NCI-H510A (cell line): ENCODE measurements around the gene PROK2.

Experiments used
- DNase-seq: peaks from one replicate; lab custom pipeline; 2025; lab: John Stamatoyannopoulos, UW

PROK2 gene, protein sequence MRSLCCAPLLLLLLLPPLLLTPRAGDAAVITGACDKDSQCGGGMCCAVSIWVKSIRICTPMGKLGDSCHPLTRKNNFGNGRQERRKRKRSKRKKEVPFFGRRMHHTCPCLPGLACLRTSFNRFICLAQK

DNA sequence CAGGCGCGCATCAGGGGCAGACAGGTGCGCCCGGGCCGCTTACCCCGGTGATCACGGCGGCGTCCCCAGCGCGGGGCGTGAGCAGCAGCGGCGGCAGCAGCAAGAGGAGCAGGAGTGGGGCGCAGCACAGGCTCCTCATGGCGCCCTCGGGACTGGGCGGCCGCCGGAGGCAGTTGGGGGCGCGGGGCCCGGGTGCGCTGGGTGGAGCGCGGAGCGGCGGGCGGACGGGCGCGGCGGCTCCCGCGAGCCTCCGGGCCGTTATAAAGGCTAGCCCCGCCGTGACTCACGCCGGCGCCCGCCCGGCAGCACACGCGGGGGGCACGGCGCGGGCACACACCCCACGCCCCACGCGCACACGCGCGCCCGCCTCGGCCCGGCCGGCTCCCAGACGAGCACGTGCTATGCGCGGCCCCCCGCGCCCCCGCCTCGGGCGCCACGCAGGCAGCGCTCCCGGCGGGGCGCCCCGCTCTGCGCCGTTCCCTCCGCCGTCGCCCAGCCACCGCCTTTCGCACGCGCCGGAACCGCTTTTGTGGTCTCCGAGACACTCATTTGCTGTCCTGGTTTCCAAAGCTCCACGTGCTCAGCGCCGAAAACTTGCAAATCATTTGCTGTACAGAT is at the start of gene PROK2:
Gene PROK2 (minus strand): TSS at position 235 of the 618 bp plus-strand sequence. CDS start 96 bp downstream, at position 139.
- DNase-seq, result no peak

GRCh38 chr3:71831599-71831998 is 46.7 kb upstream of the PROK2 start:
- no peak for DNase-seq

DNA sequence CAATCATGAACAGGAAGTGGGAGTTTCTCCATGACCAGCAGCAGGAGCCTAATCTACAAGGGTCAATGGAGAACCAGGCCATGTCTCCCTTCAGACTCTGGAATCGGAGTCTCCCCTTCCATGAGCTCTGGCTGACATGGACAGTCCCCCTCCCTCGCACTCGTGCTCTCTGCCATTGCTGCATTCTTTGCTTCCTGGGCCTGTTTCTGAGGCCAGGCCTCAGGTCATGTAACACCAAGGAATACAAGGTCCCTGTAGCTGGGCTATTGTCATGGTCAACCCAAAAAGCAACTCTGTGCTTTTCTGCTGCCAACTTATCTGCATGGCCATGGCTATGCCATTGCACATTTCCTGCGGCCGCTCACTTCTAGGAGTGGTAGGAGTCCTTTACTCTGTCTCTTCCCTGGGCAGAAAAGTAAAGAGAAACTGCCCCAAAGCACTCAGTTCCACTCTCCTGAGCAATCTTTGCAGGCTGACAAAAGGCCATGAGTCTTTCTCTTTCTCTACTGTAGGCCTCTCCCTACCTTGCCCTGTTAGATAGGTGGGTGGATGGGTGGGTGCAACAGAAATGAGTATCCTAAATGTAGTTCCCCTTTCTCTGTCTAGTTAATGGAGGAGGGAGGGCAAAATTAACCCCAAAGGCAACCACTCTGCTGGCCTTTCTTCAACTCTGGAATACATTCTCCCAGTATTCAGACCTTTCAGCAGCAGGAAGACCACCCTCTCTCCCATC is 40.8 kb upstream of the PROK2 start:
- DNase-seq, result no peak

DNA sequence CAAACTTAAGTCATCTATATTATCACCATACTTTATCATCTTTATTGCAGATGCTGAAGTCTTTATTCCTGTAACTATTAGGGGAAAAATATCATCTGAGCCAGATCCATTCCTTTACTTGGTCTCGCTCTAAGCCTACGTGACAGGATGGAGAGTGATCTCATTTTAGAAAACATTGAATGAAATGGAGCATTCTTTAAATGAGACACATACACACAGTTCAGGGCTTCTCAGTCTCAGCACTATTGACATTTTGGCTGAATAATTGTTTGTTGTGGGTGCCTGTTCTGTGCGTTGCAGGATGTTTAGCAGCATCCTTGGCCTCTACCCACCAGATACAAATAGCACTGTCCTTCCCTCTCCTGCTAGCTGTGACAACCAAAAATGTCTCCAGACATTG is 36.2 kb upstream of the PROK2 start:
- no peak for DNase-seq

- no peak for DNase-seq
Observed at GRCh38 chr3:71817262-71817661, 32.3 kb upstream of the PROK2 start.

GRCh38 chr3:71816767-71817156 is 31.8 kb upstream of the PROK2 start:
- no peak for DNase-seq

DNA sequence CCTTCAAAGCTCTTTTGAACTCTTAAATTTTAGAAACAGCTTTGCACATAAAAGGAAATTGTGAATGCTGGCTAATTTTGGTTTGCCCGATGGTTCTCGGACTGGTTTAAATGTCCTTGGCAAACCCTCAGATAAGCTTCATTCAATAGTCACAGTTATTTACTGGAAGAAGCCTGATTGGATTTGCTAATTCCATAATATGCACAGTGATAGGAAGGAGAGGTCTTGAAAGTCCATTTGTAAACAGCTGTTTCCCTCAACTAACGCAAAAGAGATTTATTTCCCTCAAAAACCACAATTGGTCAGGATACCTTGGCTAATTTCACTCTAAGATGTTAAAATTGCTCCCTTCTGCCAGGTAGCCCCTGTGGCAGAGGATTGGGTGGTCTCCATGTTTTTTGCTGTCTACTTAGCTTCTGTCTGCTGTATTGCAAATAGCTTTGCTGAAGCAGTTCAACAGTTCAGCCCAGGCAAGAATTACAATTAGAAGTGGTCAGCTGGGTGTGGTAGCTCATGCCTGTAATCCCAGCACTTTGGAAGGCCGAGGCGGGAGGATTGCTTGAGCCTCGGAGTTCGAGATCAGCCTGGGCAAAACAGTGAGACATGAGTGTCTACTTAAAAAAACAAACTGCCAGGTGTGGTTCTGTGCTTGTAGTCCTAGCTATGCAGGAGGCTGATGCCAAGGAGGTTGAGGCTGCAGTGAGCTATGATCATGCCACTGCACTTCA is 30.6 kb upstream of the PROK2 start:
- DNase-seq, result no peak

- DNase-seq, result no peak
Observed at GRCh38 chr3:71813704-71814103, 28.8 kb upstream of the PROK2 start.

- no peak for DNase-seq
Observed at GRCh38 chr3:71813073-71813472, 28.1 kb upstream of the PROK2 start.

DNA sequence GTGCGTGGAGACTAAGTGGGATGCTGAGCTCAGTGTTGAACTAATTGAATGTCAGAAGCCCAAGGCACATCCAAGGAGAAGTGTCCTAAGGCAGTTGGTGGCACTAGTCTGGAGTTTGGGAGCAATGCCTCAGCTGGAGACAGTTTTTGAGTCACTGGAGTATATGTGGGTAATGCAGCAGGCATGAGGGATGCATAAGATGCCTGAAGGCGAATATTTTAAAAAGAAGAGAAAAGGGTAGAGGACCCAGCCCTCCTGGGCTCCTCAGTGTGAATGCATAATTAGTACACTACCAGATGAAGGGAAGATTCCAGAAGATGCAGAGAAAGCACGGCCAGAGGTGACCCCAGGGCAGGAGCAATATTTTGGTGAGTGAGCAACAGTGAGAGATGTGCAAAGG is 25.1 kb upstream of the PROK2 start:
- no peak for DNase-seq

GRCh38 chr3:71809321-71810026 is 24.5 kb upstream of the PROK2 start:
- no peak for DNase-seq

GRCh38 chr3:71806736-71807135 is 21.8 kb upstream of the PROK2 start:
- no peak for DNase-seq

- no peak for DNase-seq
Observed at GRCh38 chr3:71805691-71806090, 20.7 kb upstream of the PROK2 start.

DNA sequence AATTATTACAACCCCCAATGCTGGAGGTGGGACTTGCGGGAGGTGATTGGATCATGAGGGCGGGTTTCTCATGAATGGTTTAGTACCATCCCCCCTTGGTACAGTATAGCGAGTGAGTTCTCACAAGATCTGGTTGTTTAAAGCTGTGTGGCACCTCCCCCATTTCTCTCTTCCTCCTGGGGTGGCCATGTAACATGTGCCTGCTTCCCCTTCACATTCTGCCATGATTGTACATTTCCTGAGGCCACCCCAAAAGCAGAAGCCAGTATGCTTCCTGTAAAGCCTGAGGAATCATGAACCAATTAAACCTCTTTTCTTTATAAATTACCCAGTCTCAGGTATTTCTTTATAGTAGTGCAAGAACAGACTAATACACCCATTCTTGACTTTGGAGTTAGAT is 20.3 kb upstream of the PROK2 start:
- no peak for DNase-seq

- DNase-seq, result no peak
Observed at GRCh38 chr3:71803248-71803647, 18.3 kb upstream of the PROK2 start.

GRCh38 chr3:71801986-71802385 is 17.0 kb upstream of the PROK2 start:
- no peak for DNase-seq

DNA sequence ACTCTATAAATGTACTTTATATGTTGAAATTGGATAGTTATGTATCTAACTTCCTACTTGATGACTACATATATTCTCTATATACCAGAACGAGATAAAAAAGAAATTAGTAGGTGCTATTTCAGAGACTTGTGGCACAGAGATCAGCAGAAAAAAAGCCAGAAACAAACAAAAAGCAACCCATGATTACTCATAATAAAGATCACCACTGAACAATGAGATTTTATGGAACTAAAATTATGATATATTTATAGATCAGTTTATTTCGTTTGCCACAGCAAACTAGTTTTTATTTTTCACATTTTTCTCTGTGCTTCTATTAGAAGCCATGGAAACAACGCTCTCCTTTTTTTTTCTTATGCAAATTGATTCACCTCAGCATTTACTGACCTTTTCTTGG is 15.1 kb upstream of the PROK2 start:
- no peak for DNase-seq

DNA sequence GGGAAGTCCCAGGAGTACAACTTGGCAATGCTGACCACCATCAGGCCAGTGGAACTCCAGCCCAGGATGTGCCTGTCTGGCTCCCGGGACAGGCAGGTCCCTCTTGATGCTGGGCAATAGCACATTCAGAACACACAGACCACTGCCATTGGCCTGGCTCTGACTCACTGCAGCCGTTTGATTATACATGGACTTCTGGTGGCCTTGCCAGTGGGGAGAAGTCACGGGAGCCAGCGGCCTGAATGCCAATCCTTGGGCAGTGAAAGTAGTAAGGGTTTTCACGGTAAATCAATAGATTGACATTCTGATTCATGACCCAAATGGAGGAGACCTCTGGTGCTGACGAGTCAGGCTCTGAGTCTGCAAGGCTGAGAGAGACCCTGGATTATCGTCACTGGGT is 12.5 kb upstream of the PROK2 start:
- DNase-seq, result no peak

DNA sequence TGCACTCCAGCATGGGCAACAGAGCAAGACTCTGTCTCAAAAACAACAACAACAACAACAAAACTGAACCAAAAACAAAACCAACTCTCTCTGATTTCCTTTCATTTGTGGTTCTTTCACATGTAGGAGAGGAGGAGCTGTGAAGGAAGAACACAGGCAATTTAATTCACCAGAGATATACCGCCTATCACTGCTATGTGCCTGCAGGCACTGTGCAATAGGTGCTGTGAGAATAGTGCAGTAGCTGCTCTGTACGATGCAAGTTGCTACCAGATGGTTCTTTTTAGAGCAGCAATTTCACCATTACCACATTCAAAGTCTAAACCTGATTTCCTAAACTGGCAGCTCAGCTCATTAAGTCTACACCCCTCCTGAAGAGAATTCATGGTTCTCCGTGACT is 11.3 kb upstream of the PROK2 start:
- DNase-seq, result no peak

DNA sequence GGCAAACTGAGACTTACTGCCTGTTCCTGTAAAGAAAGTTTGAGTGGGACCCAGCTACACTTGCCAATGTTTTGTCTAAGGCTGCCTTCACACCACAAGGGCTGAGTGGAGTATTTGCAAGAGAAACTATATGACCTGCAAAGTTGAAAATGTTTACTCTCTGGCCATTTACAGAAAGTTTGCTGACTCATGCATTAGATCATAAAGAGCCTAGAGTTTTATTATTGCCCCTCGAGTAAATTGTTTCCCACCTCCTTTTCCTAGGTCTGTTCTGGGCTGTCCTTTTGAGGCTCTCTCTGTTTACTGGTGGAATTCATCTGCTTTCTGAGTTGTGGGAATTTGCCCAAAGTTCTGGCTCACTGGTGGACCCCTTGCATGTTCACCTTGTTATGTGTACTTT is 6.7 kb upstream of the PROK2 start:
- DNase-seq, result no peak

DNA sequence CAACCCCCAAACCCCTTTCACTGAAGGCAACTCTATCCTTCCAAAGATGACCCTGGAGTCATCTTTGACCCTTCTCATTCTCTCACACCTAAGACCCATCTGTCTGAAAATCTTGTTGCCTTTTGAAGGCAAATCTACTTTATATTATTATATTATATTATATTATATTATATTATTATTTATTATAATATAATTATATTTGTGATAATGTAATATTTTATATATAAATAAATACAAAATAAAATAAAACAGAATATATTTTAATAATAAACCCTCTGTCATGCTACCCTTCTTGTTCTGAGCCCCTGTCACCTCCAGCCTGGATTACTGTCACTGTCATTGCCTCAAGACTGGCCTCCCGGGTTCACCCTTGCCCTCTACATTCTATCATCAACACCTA is 5.0 kb upstream of the PROK2 start:
- DNase-seq, result no peak

DNA sequence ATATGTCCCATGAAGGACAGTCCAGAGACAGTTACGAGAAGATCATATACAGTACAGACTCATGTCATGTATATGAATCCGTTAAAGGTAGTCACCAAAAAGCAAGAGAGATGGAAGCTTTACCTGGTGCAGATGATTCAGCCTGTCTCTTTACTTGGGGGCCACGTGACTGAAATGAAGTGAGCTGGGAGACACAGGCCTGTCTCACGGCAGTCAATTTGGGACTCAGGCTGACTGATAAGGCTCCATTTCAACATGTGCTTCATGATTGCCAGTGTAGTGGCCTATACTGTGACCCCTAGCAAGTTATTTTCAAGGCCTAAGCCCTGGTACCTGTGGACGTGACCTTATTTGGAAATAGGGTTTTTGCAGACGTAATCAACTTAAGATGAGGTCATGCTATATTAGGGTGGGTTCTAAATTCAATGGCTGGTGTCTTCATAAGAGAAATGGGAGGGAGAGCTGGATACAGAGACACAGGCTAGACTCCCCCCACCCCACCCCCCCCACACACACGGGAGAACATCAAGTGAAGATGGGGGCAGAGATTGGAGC is 3.0 kb upstream of the PROK2 start:
- no peak for DNase-seq
